Endothelial cell of umbilical vein (primary cell): ENCODE data around the gene GPD2. TPM values are rescaled to one million over a fixed set of nuclear protein-coding genes. Genes with fewer than 3 reads are reported as not detected.

ENCODE experiments used
- BruUV-seq: library from RNA; stranded (reverse); fragments of 400-500 nt; replicated peaks from 2 replicates; lab custom pipeline; 2021; lab: Mats Ljungman, UMichigan
- CTCF ChIA-PET: fragments of 300-600, 350-600 bp; sonication (Branson Sonifier 250); formaldehyde crosslinking; loops from one replicate; lab custom pipeline; 2021; ENCODE audit warnings: antibody characterized with exemption, inconsistent platforms; lab: Charles Lee
- POLR2A ChIA-PET: fragments of 300-600, 350-600 bp; sonication (Branson Sonifier 250); formaldehyde crosslinking; loops from one replicate; lab custom pipeline; 2021; ENCODE audit warnings: antibody characterized with exemption, inconsistent platforms; lab: Charles Lee
- DNase-seq: peaks from one replicate; pipeline ENCODE4 v3.0.0-alpha.2; 2011; ENCODE audit warnings: low read depth, low spot score
- FAIRE-seq: peaks from 2 replicates; lab custom pipeline; 2011; peaks lifted over from hg19 to GRCh38; lab: Jason Lieb, UNC
- H2AFZ ChIP-seq: 2 replicates; pipeline ENCODE4 v1.6.0; 2012; ENCODE audit warnings: low read depth, low read length, control low read depth, inconsistent platforms
- H3K27ac ChIP-seq: 2 replicates; pipeline ENCODE4 v1.5.1; 2011; ENCODE audit warnings: low read depth, mild to moderate bottlenecking, control low read depth, low read length, moderate library complexity; ENCODE audit not compliant: insufficient read depth
- H3K27me3 ChIP-seq, 2 experiments: 2 replicates each; pipeline versions ENCODE4 v1.6.0 to v1.6.1; 2011; ENCODE audit warnings: low read length in 2 of 2, mixed read lengths in 1 of 2; ENCODE audit not compliant: control insufficient read depth in 2 of 2, insufficient read depth in 2 of 2
- H3K36me3 ChIP-seq, 2 experiments: 2 replicates in 1 of 2; 3 replicates in 1 of 2; pipeline ENCODE4 v1.5.1; 2011; ENCODE audit warnings: low read length in 2 of 2, mild to moderate bottlenecking in 1 of 2, moderate library complexity in 1 of 2; ENCODE audit not compliant: control insufficient read depth in 2 of 2, insufficient read depth in 2 of 2; ENCODE audit errors: extremely low read depth in 1 of 2
- H3K4me1 ChIP-seq: 3 replicates; pipeline ENCODE4 v1.5.1; 2011; ENCODE audit warnings: mild to moderate bottlenecking, low read length; ENCODE audit not compliant: control insufficient read depth, insufficient read depth; ENCODE audit errors: extremely low read depth
- H3K4me2 ChIP-seq: 2 replicates; pipeline ENCODE4 v1.6.1; 2011; ENCODE audit warnings: low read length, control low read depth, mixed read lengths; ENCODE audit not compliant: insufficient read depth
- H3K4me3 ChIP-seq, 3 experiments: fragments of 200-600 bp in 1 of 3; sonication (generic), shearing (Covaris generic) in 1 of 3; replicated peaks in 1 of 3; 2 replicates each; pipeline ENCODE4 v1.5.1; 2011 to 2016; ENCODE audit warnings: control low read depth in 3 of 3, low read length in 3 of 3, mild to moderate bottlenecking in 2 of 3, inconsistent platforms in 1 of 3, low read depth in 1 of 3, moderate library complexity in 1 of 3; ENCODE audit not compliant: insufficient read depth in 1 of 3
- H3K79me2 ChIP-seq: 2 replicates; pipeline ENCODE4 v1.6.0; 2012; ENCODE audit warnings: low read length, inconsistent platforms; ENCODE audit not compliant: control insufficient read depth, insufficient read depth
- H3K9ac ChIP-seq: replicated peaks from 2 replicates; pipeline ENCODE3; 2011; ENCODE audit warnings: low read length, control low read depth; ENCODE audit not compliant: insufficient read depth; ENCODE audit errors: extremely low read depth
- H3K9me1 ChIP-seq: replicated peaks from 3 replicates; pipeline ENCODE4 v1.6.0; 2011; ENCODE audit warnings: mild to moderate bottlenecking, low read length; ENCODE audit not compliant: control insufficient read depth, insufficient read depth; ENCODE audit errors: extremely low read depth
- H3K9me3 ChIP-seq: replicated peaks from 2 replicates; pipeline ENCODE4 v1.5.1; 2012; ENCODE audit warnings: low read length, inconsistent platforms; ENCODE audit not compliant: control insufficient read depth, insufficient read depth
- H4K20me1 ChIP-seq: replicated peaks from 2 replicates; pipeline ENCODE3; 2011; ENCODE audit warnings: mild to moderate bottlenecking, low read length; ENCODE audit not compliant: control insufficient read depth, insufficient read depth; ENCODE audit errors: extremely low read depth
- EZH2 ChIP-seq: IDR thresholded peaks from 2 replicates; pipeline ENCODE4 v1.6.1; 2012; ENCODE audit warnings: borderline replicate concordance, low read depth, mild to moderate bottlenecking, moderate library complexity, low read length, inconsistent platforms; ENCODE audit not compliant: severe bottlenecking
- FOS ChIP-seq: IDR thresholded peaks from 2 replicates; pipeline ENCODE4 v1.6.1; 2011; ENCODE audit warnings: mild to moderate bottlenecking, low read length, moderate library complexity, borderline replicate concordance; ENCODE audit not compliant: insufficient read depth
- JUN ChIP-seq: IDR thresholded peaks from 2 replicates; pipeline ENCODE4 v1.6.1; 2011; ENCODE audit warnings: borderline replicate concordance, low read depth; ENCODE audit not compliant: insufficient read length, insufficient read depth
- MYC ChIP-seq: IDR thresholded peaks from one replicate; pipeline ENCODE4 v1.6.1; 2011; ENCODE audit warnings: mild to moderate bottlenecking, low read depth, low read length
- POLR2A ChIP-seq: IDR thresholded peaks from 2 replicates; pipeline ENCODE4 v1.6.1; 2012; ENCODE audit warnings: low read depth, mild to moderate bottlenecking, control low read depth, low read length
- dilution Hi-C: fragments of 300-500 bp; cut with MboI; formaldehyde crosslinking; loops from one replicate; pipeline ENCODE4 v1.15.0; 2019; ENCODE audit warnings: low sequenced_read_pairs; ENCODE audit not compliant: extremely low pct_ligation_motif_present
- intact Hi-C: fragments of 100-400 bp; cut with micrococcal nuclease; formaldehyde crosslinking; loops from one replicate; pipeline ENCODE4 v1.10.0; 2022
- polyA plus RNA-seq, 4 experiments: library from polyadenylated mRNA; depleted of rRNA in 3 of 4; stranded (reverse) in 3 of 4; unstranded in 1 of 4; fragments of >200 nt; gene quantifications; 2 replicates each; pipeline versions ENCODE4 v1.2.1 to v1.2.3, GENCODE V29; 2011 to 2012; ENCODE audit warnings: missing spikeins in 1 of 4
- total RNA-seq: library from RNA; stranded (reverse); gene quantifications from 2 replicates; pipeline ENCODE4 v1.2.3, GENCODE V29; 2021
- TF ChIP-seq, protein P1 (sequence below), 2 donors: IDR thresholded peaks; 1 replicate in 1 of 2; 2 replicates in 1 of 2; pipeline ENCODE4 v1.5.1; 2011; ENCODE audit warnings: low read length in 2 of 2, mild to moderate bottlenecking in 2 of 2, moderate library complexity in 2 of 2, control low read depth in 1 of 2, inconsistent platforms in 1 of 2, low read depth in 1 of 2; ENCODE audit not compliant: insufficient read depth in 1 of 2; ENCODE audit errors: extremely low read depth in 1 of 2
- TF ChIP-seq, protein P2 (sequence below): IDR thresholded peaks from 2 replicates; pipeline ENCODE4 v1.6.1; 2011; ENCODE audit not compliant: insufficient read depth, insufficient read length

GPD2 gene
- total and polyA plus RNA-seq, 2 donors (not counting 3 experiments of a cell fraction or from before 2014, with no cell fraction given), result 6.6 to 37.0 TPM

DNA sequence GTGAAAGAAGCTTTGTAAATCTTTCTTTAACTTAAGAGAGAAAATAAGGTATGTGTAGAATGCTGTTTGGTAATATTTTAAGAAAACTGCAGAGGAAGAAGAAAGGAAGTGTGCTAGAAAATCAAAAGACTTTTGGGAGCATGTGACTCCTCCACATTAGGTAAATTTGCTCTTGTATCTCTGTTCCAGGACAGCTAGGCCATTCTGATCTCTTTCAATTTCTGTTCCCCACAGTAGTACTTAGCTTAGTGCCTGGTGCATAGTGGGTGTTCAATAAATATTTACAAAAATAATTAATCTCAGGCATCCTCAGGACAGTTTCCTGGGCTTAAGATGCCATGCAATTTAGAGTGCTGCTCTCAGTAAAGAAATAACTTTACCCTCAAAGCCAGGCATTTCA is 105.0 kb downstream of the GPD2 start:
- H3K4me1 ChIP-seq, result no peaks in the 10 kb centered on the region
- H3K27ac ChIP-seq, result no peak overlapping the region
- no peaks in the 10 kb centered on the region for H3K9me3 ChIP-seq
- H3K79me2 ChIP-seq, result no peaks in the 10 kb centered on the region
- CTCF ChIA-PET, result interaction anchor here (1.0 kb wide), 1 partner anchor 11 kb away, joined by 3 read pairs; no protein-coding TSS in a partner anchor
- H3K4me2 ChIP-seq, result no peak overlapping the region
- no peaks in the 10 kb centered on the region for H3K36me3 ChIP-seq
- no peak overlapping the region for H2AFZ ChIP-seq
- H4K20me1 ChIP-seq, result no peaks in the 10 kb centered on the region
- H3K27me3 ChIP-seq, result no peaks in the 10 kb centered on the region
- no peaks in the 10 kb centered on the region for H3K9me1 ChIP-seq
- FAIRE-seq (no peak), DNase-seq (no peak)
- dilution Hi-C loops (no loop called here), intact Hi-C loops (no loop called here)
- POLR2A ChIA-PET, result no interaction called here
- H3K4me3 ChIP-seq, result no peak overlapping the region
- TF ChIP-seq EZH2, result no peak
- TF ChIP-seq FOS, result no peak
- TF ChIP-seq JUN, result no peak
- no peak for TF ChIP-seq MYC
- TF ChIP-seq, protein P1, sequence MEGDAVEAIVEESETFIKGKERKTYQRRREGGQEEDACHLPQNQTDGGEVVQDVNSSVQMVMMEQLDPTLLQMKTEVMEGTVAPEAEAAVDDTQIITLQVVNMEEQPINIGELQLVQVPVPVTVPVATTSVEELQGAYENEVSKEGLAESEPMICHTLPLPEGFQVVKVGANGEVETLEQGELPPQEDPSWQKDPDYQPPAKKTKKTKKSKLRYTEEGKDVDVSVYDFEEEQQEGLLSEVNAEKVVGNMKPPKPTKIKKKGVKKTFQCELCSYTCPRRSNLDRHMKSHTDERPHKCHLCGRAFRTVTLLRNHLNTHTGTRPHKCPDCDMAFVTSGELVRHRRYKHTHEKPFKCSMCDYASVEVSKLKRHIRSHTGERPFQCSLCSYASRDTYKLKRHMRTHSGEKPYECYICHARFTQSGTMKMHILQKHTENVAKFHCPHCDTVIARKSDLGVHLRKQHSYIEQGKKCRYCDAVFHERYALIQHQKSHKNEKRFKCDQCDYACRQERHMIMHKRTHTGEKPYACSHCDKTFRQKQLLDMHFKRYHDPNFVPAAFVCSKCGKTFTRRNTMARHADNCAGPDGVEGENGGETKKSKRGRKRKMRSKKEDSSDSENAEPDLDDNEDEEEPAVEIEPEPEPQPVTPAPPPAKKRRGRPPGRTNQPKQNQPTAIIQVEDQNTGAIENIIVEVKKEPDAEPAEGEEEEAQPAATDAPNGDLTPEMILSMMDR (IDR thresholded peaks at IDR 0.05; ENCODE audit: extremely low read depth in 1 of 2, insufficient read depth in 1 of 2, low read depth in 1 of 2, low read length in 2 of 2), result no peak
- no peak for TF ChIP-seq POLR2A
- TF ChIP-seq, protein P2, sequence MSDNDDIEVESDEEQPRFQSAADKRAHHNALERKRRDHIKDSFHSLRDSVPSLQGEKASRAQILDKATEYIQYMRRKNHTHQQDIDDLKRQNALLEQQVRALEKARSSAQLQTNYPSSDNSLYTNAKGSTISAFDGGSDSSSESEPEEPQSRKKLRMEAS, result no peak
- no TSS peak for BruUV-seq
- H3K9ac ChIP-seq, result no peak overlapping the region
